Measurements from ENCODE around the gene FGF21. TPM values are rescaled to one million over a fixed set of nuclear protein-coding genes. Genes with fewer than 3 reads are reported as not detected.

The FGF21 gene
- polyA plus RNA-seq, 6 donors from 2014 or later: not detected

DNA sequence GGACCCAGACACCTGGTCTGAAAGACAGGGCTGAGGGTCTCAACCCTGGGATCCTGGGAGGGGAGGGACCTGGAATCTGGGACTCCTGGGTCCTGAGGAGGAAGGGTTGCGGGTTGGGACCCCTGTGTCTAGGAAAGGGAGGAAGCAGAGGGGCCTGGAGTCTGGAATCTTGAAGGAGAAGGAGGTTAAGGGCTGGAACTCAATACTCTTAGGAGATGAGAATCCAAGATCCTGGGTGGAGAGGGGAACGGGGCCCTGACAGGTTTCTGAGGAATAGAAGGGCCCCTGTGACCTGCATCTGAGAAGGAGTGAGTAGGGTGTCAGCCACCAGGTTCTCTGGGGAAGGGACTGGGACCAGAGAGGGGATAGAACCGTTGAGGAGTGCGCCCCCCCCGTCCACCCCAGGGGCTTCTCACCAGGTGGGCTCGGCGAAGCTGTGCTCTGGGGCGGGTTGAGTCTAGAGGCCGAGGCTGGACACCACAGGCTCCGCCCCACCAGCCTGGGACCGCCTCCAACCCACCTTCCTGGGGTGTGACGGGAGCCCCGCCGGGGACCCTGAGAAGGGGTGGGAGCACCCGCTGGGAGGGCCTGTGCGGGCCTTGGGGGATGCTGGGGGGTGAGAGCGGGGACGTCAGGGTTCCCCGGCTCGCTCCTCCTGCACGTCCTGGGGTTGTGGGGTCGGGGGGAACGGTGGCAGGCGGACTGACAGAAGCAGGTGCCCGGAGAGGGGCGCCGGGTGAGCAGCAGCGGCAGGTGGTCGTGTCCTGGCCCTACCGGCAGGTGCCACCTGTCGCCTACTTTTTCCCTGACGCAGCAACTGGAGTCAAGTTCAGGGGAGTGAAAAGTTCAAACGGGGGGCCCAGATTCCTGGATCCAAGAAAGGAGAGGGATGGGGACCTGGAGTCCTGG, 35.8 kb upstream of the FGF21 start, which contains the start of gene MAMSTR:
MAMSTR (minus strand) TSS at position 463 of the 909 bp plus-strand sequence. CDS start 694 bp downstream, outside the sequence.
- peaks cover 0 to under 1% of the 10 kb centered on the region in 2 donors for H3K36me3 Mint-ChIP-seq
- H3K27ac Mint-ChIP-seq: peak within 1 kb of the TSS; percentile 86 to 99 (median 96)
- DNase-seq (no peak), ATAC-seq (ENCODE audit: low read depth in 2 of 2) (no peak)
- no peaks in the 10 kb centered on the region for H3K27me3 Mint-ChIP-seq
- no peaks in the 10 kb centered on the region for H3K9me3 Mint-ChIP-seq
- peak within 1 kb of the TSS; percentile 85 to 99 (median 96) for H3K4me3 Mint-ChIP-seq
- peaks cover 17 to 29% (median 25%) of the 10 kb centered on the region in 3 donors for H3K4me1 Mint-ChIP-seq

DNA sequence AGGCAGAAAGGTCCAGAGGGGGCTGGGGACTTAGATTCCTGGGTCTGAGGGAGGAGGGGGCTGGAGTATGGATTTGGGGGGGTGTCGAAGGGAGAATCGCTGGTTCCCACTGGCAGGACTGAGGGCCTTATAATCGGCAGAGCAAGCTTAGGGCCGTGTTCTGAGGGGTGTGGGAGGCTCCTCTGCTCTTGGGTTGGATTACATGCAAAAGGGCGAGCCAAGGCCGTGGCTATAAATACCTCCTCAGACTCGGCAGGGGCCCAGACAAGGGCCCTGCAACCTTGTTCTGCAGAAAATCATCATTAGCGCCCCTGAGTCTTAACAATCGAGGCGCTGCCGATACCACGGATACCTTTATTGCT, 35.1 kb upstream of the FGF21 start:
- H3K27me3 Mint-ChIP-seq: no peaks in the 10 kb centered on the region
- peaks cover 4 to 8% of the 10 kb centered on the region in 2 donors for H3K36me3 Mint-ChIP-seq
- peaks cover 5 to 6% (median 6%) of the 10 kb centered on the region in 7 donors for H3K9me3 Mint-ChIP-seq
- H3K4me1 Mint-ChIP-seq: peaks cover 19 to 30% (median 25%) of the 10 kb centered on the region in 3 donors
- peak; percentile 0 for ATAC-seq (ENCODE audit: low read depth in 2 of 2)
- peak overlapping the region in 4 of 6 donors; percentile 86 to 99 (median 96) for H3K27ac Mint-ChIP-seq
- DNase-seq: no peak
- peak overlapping the region; percentile 85 to 99 (median 96) for H3K4me3 Mint-ChIP-seq

DNA sequence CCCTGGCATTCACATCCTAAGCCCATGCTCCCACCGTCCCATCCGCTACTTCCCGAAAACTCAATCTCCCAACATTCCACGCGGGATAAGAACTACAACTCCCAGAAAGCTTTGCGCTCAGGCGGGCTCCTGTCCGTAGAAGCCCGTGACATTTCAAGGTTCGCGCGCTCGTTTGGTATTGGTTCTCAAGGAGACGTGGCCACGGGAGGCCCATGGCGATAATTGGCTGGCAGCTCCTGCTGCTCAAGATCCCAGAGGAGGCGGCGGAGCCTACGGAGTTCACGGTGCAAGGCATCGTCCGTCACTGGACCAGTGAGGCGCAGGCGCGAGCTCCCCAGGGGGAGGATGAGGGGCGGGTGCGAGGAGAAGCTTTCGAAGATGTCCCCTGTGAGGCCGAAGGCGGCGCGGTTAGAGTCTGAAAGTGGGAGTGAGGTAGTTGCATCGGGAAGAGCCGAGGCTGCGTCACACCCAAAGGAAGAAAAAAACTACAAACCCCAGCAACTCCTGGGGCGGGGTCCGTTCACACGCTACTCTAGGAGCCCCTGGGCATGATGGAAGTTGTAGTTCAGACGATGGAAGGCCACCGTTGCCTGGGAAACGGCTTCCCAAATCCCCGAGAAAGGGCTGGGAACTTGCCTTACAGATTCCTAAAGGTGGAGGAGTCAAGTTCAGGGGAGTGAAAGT, 34.6 kb upstream of the FGF21 start:
- Mint-ChIP-seq H3K4me1 (peaks cover 23 to 33% (median 30%) of the 10 kb centered on the region in 3 donors), H3K9me3 (peaks cover 6 to 10% (median 9%) of the 10 kb centered on the region in 7 donors)

DNA sequence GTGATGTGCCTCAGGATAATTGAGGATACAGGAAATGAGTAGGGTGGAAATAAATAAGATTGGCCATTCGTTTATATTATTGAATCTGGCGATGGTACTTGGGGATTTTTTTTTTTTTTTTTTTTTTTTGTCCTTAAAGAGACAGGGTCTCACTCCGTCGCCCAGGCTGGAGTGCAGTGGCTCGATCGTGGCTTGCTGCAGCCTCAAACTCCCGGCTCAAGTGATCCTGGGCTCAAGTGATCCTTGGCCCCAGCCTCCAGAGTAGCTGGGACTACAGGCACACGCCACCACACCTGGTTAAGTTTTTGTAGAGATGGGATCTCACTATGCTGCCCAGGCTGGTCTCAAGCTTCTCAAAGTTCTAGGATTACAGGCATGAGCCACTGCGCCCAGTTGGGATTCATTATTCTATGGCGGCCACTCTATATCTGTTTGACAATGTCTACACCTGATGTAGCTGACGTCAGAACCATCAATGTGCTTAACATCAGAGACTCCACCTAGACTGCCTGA, 33.1 kb upstream of the FGF21 start:
- no peak for DNase-seq
- Mint-ChIP-seq H3K4me1 (peaks cover 30 to 42% (median 38%) of the 10 kb centered on the region in 3 donors), H3K9me3 (peaks cover 12 to 19% (median 18%) of the 10 kb centered on the region in 7 donors), H3K27me3 (no peaks in the 10 kb centered on the region), H3K27ac (peak overlapping the region in 1 of 6 donors; percentile 33), H3K36me3 (peaks cover 13 to 20% of the 10 kb centered on the region in 2 donors), H3K4me3 (peak overlapping the region in 3 of 8 donors; percentile 12 to 63 (median 55))
- ATAC-seq (ENCODE audit: low read depth in 2 of 2): no peak

More for the DNA sequence above, 34.6 kb upstream of the FGF21 start:
- no peaks in the 10 kb centered on the region for H3K27me3 Mint-ChIP-seq
- H3K36me3 Mint-ChIP-seq: peaks cover 6 to 10% of the 10 kb centered on the region in 2 donors
- H3K4me3 Mint-ChIP-seq: peak overlapping the region; percentile 85 to 99 (median 96)
- DNase-seq (peak; percentile 80), ATAC-seq (ENCODE audit: low read depth in 2 of 2) (peak; percentile 76 to 77)
- peak overlapping the region; percentile 86 to 99 (median 96) for H3K27ac Mint-ChIP-seq

DNA sequence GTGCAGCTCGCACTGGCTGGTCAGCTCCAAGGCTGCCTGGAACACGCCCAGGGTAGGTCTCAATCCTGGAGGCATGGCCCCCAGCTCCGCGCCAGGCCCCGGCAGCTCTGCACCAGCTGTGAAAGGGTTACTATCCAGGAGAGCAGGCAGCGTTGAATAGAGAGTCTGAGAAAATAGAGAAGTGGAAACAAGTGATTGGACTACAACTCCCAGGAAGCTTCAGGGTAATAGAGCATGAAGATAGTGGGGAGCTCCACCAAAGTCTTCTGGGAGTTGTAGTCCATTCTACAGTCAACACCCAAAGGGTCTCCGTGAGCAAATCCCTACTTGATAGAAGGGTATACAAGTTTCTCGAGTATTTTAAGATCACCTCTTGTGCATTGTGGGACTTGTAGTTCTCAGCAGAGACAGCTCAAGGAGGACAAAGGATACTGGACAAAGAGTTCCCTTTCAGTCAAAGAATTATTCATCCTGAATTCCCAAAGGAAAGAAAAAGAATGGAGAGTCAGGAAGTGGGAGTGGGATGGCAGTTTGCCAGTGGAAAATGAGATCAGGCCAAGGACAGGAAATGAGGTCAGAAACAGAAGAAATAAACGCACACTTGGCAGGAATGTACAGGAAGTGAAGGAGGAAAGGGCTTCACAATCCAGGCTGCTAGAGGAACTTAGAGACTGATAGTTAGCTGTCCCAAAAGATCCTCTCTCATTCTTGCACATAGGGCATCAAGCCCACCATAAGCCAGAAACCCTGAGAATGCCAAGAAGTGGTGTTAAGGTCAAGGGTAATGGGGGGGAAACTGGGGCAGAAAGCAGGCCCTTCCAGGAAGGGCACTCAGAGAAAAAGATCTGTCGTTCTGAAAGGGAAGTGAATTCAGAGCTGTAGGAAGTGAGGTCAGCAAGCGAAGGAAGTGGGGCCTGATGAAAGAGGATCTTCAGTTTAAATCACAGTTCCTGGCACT, 30.2 kb upstream of the FGF21 start:
- peak overlapping the region; percentile 20 to 77 (median 38) for H3K4me3 Mint-ChIP-seq
- no peaks in the 10 kb centered on the region for H3K27me3 Mint-ChIP-seq
- peaks cover 30 to 38% (median 37%) of the 10 kb centered on the region in 3 donors for H3K4me1 Mint-ChIP-seq
- H3K9me3 Mint-ChIP-seq: peaks cover 12 to 26% (median 19%) of the 10 kb centered on the region in 7 donors
- ATAC-seq (ENCODE audit: low read depth in 2 of 2): peak; percentile 62 to 66
- H3K27ac Mint-ChIP-seq: peak overlapping the region; percentile 35 to 93 (median 76)
- DNase-seq: peak; percentile 74
- H3K36me3 Mint-ChIP-seq: peaks cover 13 to 20% of the 10 kb centered on the region in 2 donors

DNA sequence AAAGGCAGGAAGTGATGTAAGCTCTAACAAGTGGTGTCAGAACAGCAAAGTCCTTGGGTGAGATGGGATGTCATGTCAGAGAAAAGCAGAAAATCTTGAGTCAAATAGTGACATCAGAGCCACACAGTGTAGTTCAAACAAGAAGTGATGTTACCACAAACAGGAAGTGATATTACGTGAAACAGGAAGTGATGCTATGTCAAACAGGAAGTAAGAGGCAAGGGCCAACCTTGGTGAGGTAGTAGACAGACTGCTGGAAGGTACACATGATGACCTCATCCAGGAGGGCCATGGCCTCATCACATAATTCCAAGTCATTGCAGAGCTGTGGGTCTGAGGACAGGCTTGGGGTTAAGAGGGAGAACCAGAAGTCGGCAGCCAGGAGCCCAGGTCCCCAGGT, 28.8 kb upstream of the FGF21 start:
- Mint-ChIP-seq H3K27me3 (peaks cover 0 to 5% (median 0%) of the 10 kb centered on the region in 3 donors), H3K9me3 (peaks cover 12 to 26% (median 19%) of the 10 kb centered on the region in 7 donors), H3K27ac (peak overlapping the region; percentile 59 to 97 (median 82)), H3K4me3 (peak overlapping the region in 4 of 8 donors; percentile 2 to 43 (median 27)), H3K36me3 (peaks cover 13 to 20% of the 10 kb centered on the region in 2 donors), H3K4me1 (peaks cover 20 to 26% (median 24%) of the 10 kb centered on the region in 3 donors)
- DNase-seq (peak; percentile 37), ATAC-seq (ENCODE audit: low read depth in 2 of 2) (peak; percentile 70 to 79)

DNA sequence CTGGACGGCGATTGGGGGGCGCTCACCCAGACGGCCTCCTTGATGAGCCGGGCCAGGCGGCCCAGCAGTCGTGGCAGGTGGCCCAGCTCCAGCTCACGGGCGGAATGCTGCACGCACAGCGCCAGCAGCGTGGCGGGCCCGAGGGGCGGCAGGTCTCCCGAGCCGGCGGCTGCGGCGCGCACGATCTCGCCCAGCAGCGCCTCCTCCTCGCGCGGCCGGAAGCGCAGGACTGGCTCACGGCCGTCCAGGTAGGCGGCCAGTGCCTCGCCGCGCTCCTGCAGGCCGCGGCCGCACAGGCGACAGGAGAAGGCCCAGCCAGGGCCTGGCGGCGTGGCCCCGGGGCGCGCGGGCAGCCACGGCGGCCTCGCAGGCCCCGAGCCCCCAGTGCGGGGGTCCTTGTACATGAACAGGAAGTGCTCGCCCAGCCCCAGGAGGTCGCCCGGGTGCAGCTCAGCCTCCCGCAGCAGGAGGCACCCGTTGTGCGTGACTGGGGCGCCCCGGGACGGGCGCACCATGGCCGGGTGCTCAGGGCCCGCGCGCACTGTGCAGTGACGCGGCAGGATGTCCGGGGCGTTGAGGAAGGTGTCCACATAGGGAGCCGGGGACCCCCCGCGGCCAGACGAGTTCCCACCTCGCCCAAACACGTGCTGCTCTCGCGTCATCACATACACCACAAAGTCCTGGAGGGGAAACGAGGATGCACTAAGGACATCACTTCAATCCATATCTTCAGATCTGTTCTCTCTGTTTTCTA, 26.2 kb upstream of the FGF21 start:
- H3K9me3 Mint-ChIP-seq: peaks cover 12 to 26% (median 19%) of the 10 kb centered on the region in 7 donors

DNA sequence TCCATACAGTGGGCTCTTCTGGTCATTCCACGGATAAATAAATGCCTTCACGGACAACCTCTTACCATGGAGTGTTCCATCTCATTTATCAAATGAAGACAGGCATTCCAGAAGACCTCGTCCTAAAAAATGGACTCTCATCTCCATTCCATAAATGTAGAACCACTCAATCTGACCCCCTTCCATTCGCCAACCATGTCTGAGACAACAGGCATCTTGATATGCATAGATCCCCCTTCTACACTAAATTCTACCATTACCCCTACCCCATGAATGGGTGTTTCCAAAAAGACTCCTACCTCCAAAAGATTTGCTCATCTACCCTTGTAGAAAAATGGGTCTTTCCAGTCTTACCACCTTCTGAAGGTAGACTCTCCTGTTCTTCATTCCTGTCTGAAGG, 23.9 kb upstream of the FGF21 start:
- DNase-seq: no peak
- H3K27me3 Mint-ChIP-seq: peaks cover 0 to 6% (median 4%) of the 10 kb centered on the region in 3 donors
- peaks cover 4 to 5% of the 10 kb centered on the region in 2 donors for H3K36me3 Mint-ChIP-seq
- peaks cover 3 to 16% (median 8%) of the 10 kb centered on the region in 7 donors for H3K9me3 Mint-ChIP-seq
- H3K27ac Mint-ChIP-seq: peak overlapping the region in 1 of 6 donors; percentile 77
- ATAC-seq (ENCODE audit: low read depth in 2 of 2): no peak
- H3K4me1 Mint-ChIP-seq: peaks cover 4 to 9% (median 7%) of the 10 kb centered on the region in 3 donors
- no peak overlapping the region for H3K4me3 Mint-ChIP-seq

More for the DNA sequence above, 26.2 kb upstream of the FGF21 start:
- H3K4me3 Mint-ChIP-seq: no peak overlapping the region
- DNase-seq: no peak
- H3K27ac Mint-ChIP-seq: no peak overlapping the region
- H3K4me1 Mint-ChIP-seq: peaks cover 18 to 26% (median 24%) of the 10 kb centered on the region in 3 donors
- ATAC-seq (ENCODE audit: low read depth in 2 of 2): no peak
- H3K27me3 Mint-ChIP-seq: peaks cover 0 to 6% (median 4%) of the 10 kb centered on the region in 3 donors
- peaks cover 13 to 20% of the 10 kb centered on the region in 2 donors for H3K36me3 Mint-ChIP-seq

DNA sequence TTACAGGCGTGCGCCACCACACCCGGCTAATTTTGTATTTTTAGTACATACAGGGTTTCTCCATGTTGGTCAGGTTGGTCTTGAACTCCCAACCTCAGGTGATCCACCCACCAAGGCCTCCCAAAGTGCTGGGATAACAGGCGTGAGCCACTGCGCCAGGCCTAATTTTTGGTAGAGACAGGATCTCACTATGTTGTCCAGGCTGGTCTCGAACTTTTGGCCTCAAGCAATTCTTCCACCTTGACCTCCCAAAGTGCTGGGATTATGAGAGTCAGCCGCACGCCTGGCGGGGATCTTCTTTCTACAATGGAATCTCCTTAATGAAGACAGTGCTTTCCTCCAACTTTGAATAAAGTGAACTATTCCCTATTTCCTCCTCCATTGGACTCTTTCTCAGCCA, 20.7 kb upstream of the FGF21 start:
- Mint-ChIP-seq H3K9me3 (peaks cover 0 to 9% (median 0%) of the 10 kb centered on the region in 7 donors), H3K36me3 (no peaks in the 10 kb centered on the region), H3K4me1 (peaks cover 4 to 6% (median 5%) of the 10 kb centered on the region in 3 donors), H3K4me3 (peak overlapping the region in 2 of 8 donors; percentile 36 to 45), H3K27ac (no peak overlapping the region), H3K27me3 (peaks cover 0 to 6% (median 4%) of the 10 kb centered on the region in 3 donors)
- no peak for DNase-seq
- no peak for ATAC-seq (ENCODE audit: low read depth in 2 of 2)

DNA sequence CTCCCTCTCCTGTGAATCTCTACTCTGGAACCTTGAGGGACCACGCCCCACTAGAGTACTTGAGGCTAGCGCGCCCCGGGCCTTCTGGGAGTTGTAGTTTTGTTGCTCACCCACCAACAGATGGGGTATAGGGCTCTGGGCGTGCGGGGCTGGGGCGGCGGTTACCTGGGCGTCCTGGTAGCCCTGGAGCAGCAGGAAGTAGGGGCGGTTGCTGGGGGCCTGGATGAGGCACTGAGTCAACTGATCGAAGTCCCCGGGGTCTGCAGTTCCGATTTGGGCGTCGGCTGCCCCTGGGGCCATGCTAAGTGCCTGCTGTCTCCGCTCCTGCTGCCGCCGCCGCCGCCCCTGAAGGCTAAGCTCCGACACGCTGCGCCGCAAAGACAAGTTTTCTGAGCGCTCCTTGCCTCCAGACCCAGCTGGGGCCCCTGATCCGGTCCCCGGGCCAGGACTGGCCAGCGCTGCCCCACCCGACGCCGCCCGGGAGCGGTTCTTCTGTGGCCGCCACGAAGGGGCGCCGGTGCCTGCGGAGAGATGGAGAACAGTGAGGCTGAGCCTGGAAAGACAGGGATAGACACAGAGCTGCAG, 20.2 kb upstream of the FGF21 start:
- peaks cover 4 to 6% (median 5%) of the 10 kb centered on the region in 3 donors for H3K27me3 Mint-ChIP-seq
- ATAC-seq (ENCODE audit: low read depth in 2 of 2) (no peak), DNase-seq (no peak)
- H3K27ac Mint-ChIP-seq: no peak overlapping the region
- peaks cover 4 to 10% (median 5%) of the 10 kb centered on the region in 3 donors for H3K4me1 Mint-ChIP-seq
- peaks cover 0 to 9% (median 0%) of the 10 kb centered on the region in 7 donors for H3K9me3 Mint-ChIP-seq
- peak overlapping the region in 1 of 8 donors; percentile 45 for H3K4me3 Mint-ChIP-seq
- no peaks in the 10 kb centered on the region for H3K36me3 Mint-ChIP-seq

DNA sequence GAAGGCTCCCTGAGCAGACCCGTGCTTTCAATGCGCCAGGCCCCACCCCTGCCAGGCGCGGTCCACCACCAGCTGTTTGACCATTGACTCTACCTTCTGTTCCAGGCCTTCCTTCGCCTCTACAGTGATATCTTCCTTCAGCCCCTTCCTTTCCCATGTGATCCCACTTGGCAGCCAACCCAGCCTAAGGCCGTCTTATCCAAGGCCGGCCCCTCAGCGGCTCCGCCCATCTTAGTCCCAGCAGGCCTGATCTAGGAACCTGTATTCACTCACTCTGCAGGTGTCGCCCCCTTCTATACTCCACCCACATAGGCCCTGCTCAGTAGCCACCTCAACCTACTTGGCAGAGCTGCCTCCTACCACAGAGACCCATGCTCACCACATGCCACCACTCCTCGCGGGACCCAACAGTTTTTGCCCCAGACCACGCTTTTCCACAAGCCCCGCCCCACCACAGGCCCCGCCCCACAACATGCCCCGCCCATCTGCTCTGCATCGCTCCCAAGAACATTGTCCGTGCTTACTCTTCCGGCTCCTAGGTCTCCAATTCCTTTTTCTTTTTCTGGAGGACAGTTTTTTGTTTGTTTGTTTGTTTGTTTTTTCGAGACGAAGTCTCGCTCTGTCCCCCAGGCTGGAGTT, 17.8 kb upstream of the FGF21 start:
- H3K9me3 Mint-ChIP-seq: peaks cover 0 to 5% (median 0%) of the 10 kb centered on the region in 7 donors
- DNase-seq (no peak), ATAC-seq (ENCODE audit: low read depth in 2 of 2) (no peak)
- no peaks in the 10 kb centered on the region for H3K36me3 Mint-ChIP-seq
- peak overlapping the region in 2 of 6 donors; percentile 2 to 15 for H3K27ac Mint-ChIP-seq
- H3K4me3 Mint-ChIP-seq: peak overlapping the region in 6 of 8 donors; percentile 6 to 73 (median 65)
- H3K4me1 Mint-ChIP-seq: peaks cover 8 to 19% (median 16%) of the 10 kb centered on the region in 3 donors
- H3K27me3 Mint-ChIP-seq: peaks cover 0 to 22% (median 9%) of the 10 kb centered on the region in 3 donors
